ENCODE measurements around the gene CXCL17.
A peak's percentile ranks its signal among the peaks of the same experiment; 100 is the strongest.
"Not testable (repeated sequence)": the region's sequence is repeated elsewhere in the genome, so short reads cannot be mapped to it uniquely, and the experiment has no call there.

The CXCL17 gene

GRCh38 chr19:42442833-42443232 is at the start of gene CXCL17:
TSS of gene CXCL17 (minus strand) at chr19:42442946. CDS start at chr19:42442832, 114 bp downstream.
- DNase-seq, result no peak

GRCh38 chr19:42488783-42489521 is 46.2 kb upstream of the CXCL17 start:
- DNase-seq, result no peak

- no peak for DNase-seq
Observed at GRCh38 chr19:42487798-42488178, 45.0 kb upstream of the CXCL17 start.

- no peak for DNase-seq
Observed at GRCh38 chr19:42487032-42487797, 44.5 kb upstream of the CXCL17 start.

- DNase-seq, result not testable (repeated sequence)
Observed at GRCh38 chr19:42485036-42485435, 42.3 kb upstream of the CXCL17 start.

- peak; percentile 6 to 16 for DNase-seq
Observed at GRCh38 chr19:42480335-42481095, 37.8 kb upstream of the CXCL17 start.

GRCh38 chr19:42479736-42480135 is 37.0 kb upstream of the CXCL17 start:
- no peak for DNase-seq

GRCh38 chr19:42478765-42479311 is 36.1 kb upstream of the CXCL17 start:
- no peak for DNase-seq

- no peak for DNase-seq
Observed at GRCh38 chr19:42477933-42478332, 35.2 kb upstream of the CXCL17 start.

- no peak for DNase-seq
Observed at GRCh38 chr19:42477117-42477516, 34.4 kb upstream of the CXCL17 start.

- DNase-seq, result no peak
Observed at GRCh38 chr19:42475366-42475765, 32.6 kb upstream of the CXCL17 start.

- no peak for DNase-seq
Observed at GRCh38 chr19:42474743-42475142, 32.0 kb upstream of the CXCL17 start.

- DNase-seq, result no peak
Observed at GRCh38 chr19:42473686-42474085, 30.9 kb upstream of the CXCL17 start.

- no peak for DNase-seq
Observed at GRCh38 chr19:42472402-42473147, 29.8 kb upstream of the CXCL17 start.

- DNase-seq, result no peak
Observed at GRCh38 chr19:42471554-42472249, 29.0 kb upstream of the CXCL17 start.

- DNase-seq, result peak in 1 of 2 experiments; percentile 4
Observed at GRCh38 chr19:42469311-42470235, 26.8 kb upstream of the CXCL17 start.

- DNase-seq, result no peak
Observed at GRCh38 chr19:42468273-42468796, 25.6 kb upstream of the CXCL17 start.

- no peak for DNase-seq
Observed at GRCh38 chr19:42467183-42467760, 24.5 kb upstream of the CXCL17 start.

GRCh38 chr19:42466521-42467182 is 23.9 kb upstream of the CXCL17 start:
- no peak for DNase-seq
